Fibroblast of lung (primary cell): ENCODE measurements around the gene LENG1.

Source experiments
- EZH2 ChIP-seq: IDR thresholded peaks from 2 replicates; pipeline ENCODE4 v1.5.1; 2012; ENCODE audit warnings: low read length, control low read depth, mild to moderate bottlenecking; ENCODE audit errors: missing control alignments
- TF ChIP-seq, protein P1 (sequence below), 2 donors: IDR thresholded peaks in 1 of 2; conservative IDR thresholded peaks in 1 of 2; 1 replicate in 1 of 2; 2 replicates in 1 of 2; pipeline ENCODE4 v1.5.1; 2011 to 2012; ENCODE audit warnings: low read length in 2 of 2, control low read depth in 1 of 2, inconsistent platforms in 1 of 2, low read depth in 1 of 2, mild to moderate bottlenecking in 1 of 2

GRCh38 chr19:54201172-54201701 is 41.7 kb upstream of the LENG1 start:
- no peak for TF ChIP-seq EZH2
- TF ChIP-seq, protein P1, sequence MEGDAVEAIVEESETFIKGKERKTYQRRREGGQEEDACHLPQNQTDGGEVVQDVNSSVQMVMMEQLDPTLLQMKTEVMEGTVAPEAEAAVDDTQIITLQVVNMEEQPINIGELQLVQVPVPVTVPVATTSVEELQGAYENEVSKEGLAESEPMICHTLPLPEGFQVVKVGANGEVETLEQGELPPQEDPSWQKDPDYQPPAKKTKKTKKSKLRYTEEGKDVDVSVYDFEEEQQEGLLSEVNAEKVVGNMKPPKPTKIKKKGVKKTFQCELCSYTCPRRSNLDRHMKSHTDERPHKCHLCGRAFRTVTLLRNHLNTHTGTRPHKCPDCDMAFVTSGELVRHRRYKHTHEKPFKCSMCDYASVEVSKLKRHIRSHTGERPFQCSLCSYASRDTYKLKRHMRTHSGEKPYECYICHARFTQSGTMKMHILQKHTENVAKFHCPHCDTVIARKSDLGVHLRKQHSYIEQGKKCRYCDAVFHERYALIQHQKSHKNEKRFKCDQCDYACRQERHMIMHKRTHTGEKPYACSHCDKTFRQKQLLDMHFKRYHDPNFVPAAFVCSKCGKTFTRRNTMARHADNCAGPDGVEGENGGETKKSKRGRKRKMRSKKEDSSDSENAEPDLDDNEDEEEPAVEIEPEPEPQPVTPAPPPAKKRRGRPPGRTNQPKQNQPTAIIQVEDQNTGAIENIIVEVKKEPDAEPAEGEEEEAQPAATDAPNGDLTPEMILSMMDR (conservative IDR thresholded peaks at IDR 0.05 in 1 of 2, IDR thresholded peaks at IDR 0.05 in 1 of 2; ENCODE audit: low read depth in 1 of 2, low read length in 2 of 2), result no peak
